ENCODE data around the gene ADGRL1.

ADGRL1 gene

GRCh38 chr19:14139944-14140343, 66.0 kb downstream of the ADGRL1 start:
- no peak overlapping the region for H3K4me2 ChIP-seq (ENCODE audit: low read depth, low read length, poor library complexity, severe bottlenecking)
- TF ChIP-seq, protein P1, sequence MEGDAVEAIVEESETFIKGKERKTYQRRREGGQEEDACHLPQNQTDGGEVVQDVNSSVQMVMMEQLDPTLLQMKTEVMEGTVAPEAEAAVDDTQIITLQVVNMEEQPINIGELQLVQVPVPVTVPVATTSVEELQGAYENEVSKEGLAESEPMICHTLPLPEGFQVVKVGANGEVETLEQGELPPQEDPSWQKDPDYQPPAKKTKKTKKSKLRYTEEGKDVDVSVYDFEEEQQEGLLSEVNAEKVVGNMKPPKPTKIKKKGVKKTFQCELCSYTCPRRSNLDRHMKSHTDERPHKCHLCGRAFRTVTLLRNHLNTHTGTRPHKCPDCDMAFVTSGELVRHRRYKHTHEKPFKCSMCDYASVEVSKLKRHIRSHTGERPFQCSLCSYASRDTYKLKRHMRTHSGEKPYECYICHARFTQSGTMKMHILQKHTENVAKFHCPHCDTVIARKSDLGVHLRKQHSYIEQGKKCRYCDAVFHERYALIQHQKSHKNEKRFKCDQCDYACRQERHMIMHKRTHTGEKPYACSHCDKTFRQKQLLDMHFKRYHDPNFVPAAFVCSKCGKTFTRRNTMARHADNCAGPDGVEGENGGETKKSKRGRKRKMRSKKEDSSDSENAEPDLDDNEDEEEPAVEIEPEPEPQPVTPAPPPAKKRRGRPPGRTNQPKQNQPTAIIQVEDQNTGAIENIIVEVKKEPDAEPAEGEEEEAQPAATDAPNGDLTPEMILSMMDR (IDR thresholded peaks at IDR 0.05; ENCODE audit: insufficient read depth, low read length, poor library complexity, severe bottlenecking): no peak
- no peak for TF ChIP-seq EZH2phosphoT487 (conservative IDR thresholded peaks at IDR 0.05; ENCODE audit: low read length)

DNA sequence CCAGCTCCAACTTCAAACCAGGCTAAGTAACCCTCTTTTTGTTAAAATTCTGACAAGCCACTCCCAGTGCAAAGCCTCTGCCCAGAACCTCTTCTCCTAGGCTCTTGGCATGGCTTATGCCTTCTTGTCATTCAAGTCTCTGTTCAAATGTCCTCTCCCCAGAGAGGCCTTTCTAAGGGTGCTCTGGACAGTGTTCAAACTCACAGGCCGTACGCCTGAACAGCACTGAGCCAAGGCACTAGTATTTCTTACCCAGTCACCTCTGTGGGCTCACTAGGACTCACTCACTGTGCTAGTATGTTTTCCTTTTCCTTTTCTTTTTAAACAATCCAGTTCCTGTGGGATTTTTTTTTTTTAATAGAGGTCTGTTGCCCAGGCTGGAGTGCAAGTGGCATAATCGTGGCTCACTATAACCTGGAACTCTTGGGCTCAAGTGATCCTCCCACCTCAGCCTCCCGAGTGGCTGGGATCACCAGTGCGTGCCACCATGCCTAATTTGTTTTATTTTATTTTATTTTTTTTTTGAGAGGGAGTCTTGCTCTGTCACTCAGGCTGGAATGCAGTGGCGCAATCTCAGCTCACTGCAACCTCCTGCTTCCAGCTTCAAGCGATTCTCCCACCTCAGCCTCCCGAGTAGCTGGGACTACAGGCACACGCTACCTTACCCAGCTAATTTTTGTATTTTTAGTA, 67.2 kb downstream of the ADGRL1 start:
- Histone ChIP-seq H4K20me1 (ENCODE audit: low read depth, low read length) (peaks cover 5% of the 10 kb centered on the region; the same call in 1 of the 2 replicates), H3K36me3 (ENCODE audit: low read length) (0 out of 2 replicates have a peak, but pooled peaks cover 5% of the 10 kb centered on the region), H3K79me2 (ENCODE audit: insufficient read depth, low read length) (peaks cover 29% of the 10 kb centered on the region), H3K4me3 (ENCODE audit: insufficient read depth, low read length, poor library complexity, severe bottlenecking) (no peak overlapping the region), H3F3A (ENCODE audit: insufficient read depth) (no peaks in the 10 kb centered on the region), H3K9me3 (ENCODE audit: insufficient read depth, low read length) (no peaks in the 10 kb centered on the region), H3K27me3 (ENCODE audit: low read length) (no peaks in the 10 kb centered on the region), H3K9ac (ENCODE audit: low read length) (peak overlapping the region; percentile 93; the same call in 1 of the 2 replicates), H3K4me2 (ENCODE audit: low read depth, low read length, poor library complexity, severe bottlenecking) (peak overlapping the region; percentile 99), H2AFZ (ENCODE audit: low read depth, low read length, severe bottlenecking) (no peak overlapping the region), H3K27ac (ENCODE audit: low read depth, low read length) (no peak overlapping the region), H3K9me2 (replicated peaks; ENCODE audit: insufficient read depth, low read length) (no peaks in the 10 kb centered on the region)
- TF ChIP-seq, protein P1 (IDR thresholded peaks at IDR 0.05; ENCODE audit: insufficient read depth, low read length, poor library complexity, severe bottlenecking): no peak
- TF ChIP-seq EZH2phosphoT487 (conservative IDR thresholded peaks at IDR 0.05; ENCODE audit: low read length): no peak

More at GRCh38 chr19:14139944-14140343, 66.0 kb downstream of the ADGRL1 start:
- Histone ChIP-seq H3K36me3 (ENCODE audit: low read length) (no peaks in the 10 kb centered on the region), H2AFZ (ENCODE audit: low read depth, low read length, severe bottlenecking) (no peak overlapping the region), H3K27me3 (ENCODE audit: low read length) (no peaks in the 10 kb centered on the region), H3K9me2 (replicated peaks; ENCODE audit: insufficient read depth, low read length) (no peaks in the 10 kb centered on the region), H3K9me3 (ENCODE audit: insufficient read depth, low read length) (no peaks in the 10 kb centered on the region), H4K20me1 (ENCODE audit: low read depth, low read length) (no peaks in the 10 kb centered on the region), H3F3A (ENCODE audit: insufficient read depth) (no peaks in the 10 kb centered on the region), H3K79me2 (ENCODE audit: insufficient read depth, low read length) (peaks cover 17% of the 10 kb centered on the region), H3K27ac (ENCODE audit: low read depth, low read length) (no peak overlapping the region), H3K9ac (ENCODE audit: low read length) (no peak overlapping the region), H3K4me3 (ENCODE audit: insufficient read depth, low read length, poor library complexity, severe bottlenecking) (no peak overlapping the region)

GRCh38 chr19:14136509-14137281, 69.3 kb downstream of the ADGRL1 start, which contains the start of gene ASF1B:
Gene ASF1B (minus strand): TSS chr19:14136589. CDS start chr19:14136456, 133 bp downstream.
- Histone ChIP-seq H3K27me3 (ENCODE audit: low read length) (no peaks in the 10 kb centered on the region), H3K9ac (ENCODE audit: low read length) (peak within 1 kb of the TSS; percentile 93), H3K79me2 (ENCODE audit: insufficient read depth, low read length) (peaks cover 47% of the 10 kb centered on the region), H3K9me3 (ENCODE audit: insufficient read depth, low read length) (no peaks in the 10 kb centered on the region), H2AFZ (ENCODE audit: low read depth, low read length, severe bottlenecking) (peak within 1 kb of the TSS; percentile 89), H4K20me1 (ENCODE audit: low read depth, low read length) (peaks cover 5% of the 10 kb centered on the region; the same call in 1 of the 2 replicates), H3K4me2 (ENCODE audit: low read depth, low read length, poor library complexity, severe bottlenecking) (peak within 1 kb of the TSS; percentile 99), H3F3A (ENCODE audit: insufficient read depth) (0 out of 2 replicates have a peak, but pooled peaks cover 1% of the 10 kb centered on the region), H3K4me3 (ENCODE audit: insufficient read depth, low read length, poor library complexity, severe bottlenecking) (peak within 1 kb of the TSS; percentile 99), H3K9me2 (replicated peaks; ENCODE audit: insufficient read depth, low read length) (no peaks in the 10 kb centered on the region), H3K27ac (ENCODE audit: low read depth, low read length) (peak within 1 kb of the TSS; percentile 71), H3K36me3 (ENCODE audit: low read length) (0 out of 2 replicates have a peak, but pooled peaks cover 5% of the 10 kb centered on the region)
- no peak for TF ChIP-seq EZH2phosphoT487 (conservative IDR thresholded peaks at IDR 0.05; ENCODE audit: low read length)
- TF ChIP-seq, protein P1 (IDR thresholded peaks at IDR 0.05; ENCODE audit: insufficient read depth, low read length, poor library complexity, severe bottlenecking): peak; percentile 76
